ENCODE results near the gene CD53.

- TF ChIP-seq, protein P1, sequence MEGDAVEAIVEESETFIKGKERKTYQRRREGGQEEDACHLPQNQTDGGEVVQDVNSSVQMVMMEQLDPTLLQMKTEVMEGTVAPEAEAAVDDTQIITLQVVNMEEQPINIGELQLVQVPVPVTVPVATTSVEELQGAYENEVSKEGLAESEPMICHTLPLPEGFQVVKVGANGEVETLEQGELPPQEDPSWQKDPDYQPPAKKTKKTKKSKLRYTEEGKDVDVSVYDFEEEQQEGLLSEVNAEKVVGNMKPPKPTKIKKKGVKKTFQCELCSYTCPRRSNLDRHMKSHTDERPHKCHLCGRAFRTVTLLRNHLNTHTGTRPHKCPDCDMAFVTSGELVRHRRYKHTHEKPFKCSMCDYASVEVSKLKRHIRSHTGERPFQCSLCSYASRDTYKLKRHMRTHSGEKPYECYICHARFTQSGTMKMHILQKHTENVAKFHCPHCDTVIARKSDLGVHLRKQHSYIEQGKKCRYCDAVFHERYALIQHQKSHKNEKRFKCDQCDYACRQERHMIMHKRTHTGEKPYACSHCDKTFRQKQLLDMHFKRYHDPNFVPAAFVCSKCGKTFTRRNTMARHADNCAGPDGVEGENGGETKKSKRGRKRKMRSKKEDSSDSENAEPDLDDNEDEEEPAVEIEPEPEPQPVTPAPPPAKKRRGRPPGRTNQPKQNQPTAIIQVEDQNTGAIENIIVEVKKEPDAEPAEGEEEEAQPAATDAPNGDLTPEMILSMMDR (IDR thresholded peaks at IDR 0.05) = no peak
- TF ChIP-seq EZH2 (IDR thresholded peaks at IDR 0.05) (no peak), EZH2phosphoT487 (IDR thresholded peaks at IDR 0.05) (no peak)
Observed at GRCh38 chr1:110877364-110877763, 4.4 kb downstream of the CD53 start.
